ENCODE data around the gene CLTA. TPM values are rescaled to one million over a fixed set of nuclear protein-coding genes. Genes with fewer than 3 reads are reported as not detected.

Gene CLTA
- total RNA-seq, 1 experiment from 2014 or later: 195 TPM

DNA sequence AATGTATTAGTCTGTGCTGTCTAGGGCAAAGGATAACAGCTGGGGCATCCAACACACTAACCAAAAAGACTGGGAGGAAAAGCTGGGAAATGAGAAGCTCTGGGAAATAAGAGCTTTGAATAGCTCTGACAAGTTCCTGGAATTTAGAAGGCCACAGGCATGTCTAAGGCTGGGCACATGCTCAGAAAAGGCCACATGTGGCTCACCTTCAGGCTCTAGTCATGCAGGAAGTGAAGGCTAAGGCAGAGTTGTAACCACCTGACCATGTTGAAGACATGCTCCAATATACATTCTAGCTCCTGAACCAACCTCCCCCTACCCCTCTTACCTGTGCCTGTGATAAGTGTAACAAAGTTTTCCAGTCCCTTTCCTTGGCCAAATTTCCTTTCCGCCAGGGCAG, 31.7 kb downstream of the CLTA start:
- no peaks in the 10 kb centered on the region for H3K27me3 Mint-ChIP-seq (ENCODE audit: low read depth)
- Histone ChIP-seq H3K56ac (ENCODE audit: insufficient read length, low read depth, low read length) (no peak overlapping the region), H3K4me1 (ENCODE audit: insufficient read depth, low read length) (no peaks in the 10 kb centered on the region), H2BK15ac (ENCODE audit: low read depth, low read length) (no peak overlapping the region), H3K23ac (ENCODE audit: insufficient read length, low read depth, low read length) (no peak overlapping the region), H2BK120ac (ENCODE audit: low read depth, low read length, poor library complexity, severe bottlenecking) (no peak overlapping the region), H3K23me2 (ENCODE audit: insufficient read length, low read depth, low read length, poor library complexity, severe bottlenecking) (no peaks in the 10 kb centered on the region), H3K79me2 (ENCODE audit: insufficient read depth, low read length) (no peaks in the 10 kb centered on the region), H2BK12ac (ENCODE audit: insufficient read length, low read depth, low read length) (no peak overlapping the region), H3K18ac (ENCODE audit: insufficient read length, low read depth, low read length) (no peak overlapping the region), H4K91ac (ENCODE audit: insufficient read length, low read depth, low read length) (no peak overlapping the region), H3K14ac (ENCODE audit: insufficient read depth, low read length) (no peak overlapping the region), H2BK5ac (ENCODE audit: insufficient read length, low read length) (no peak overlapping the region), H3T11ph (ENCODE audit: low read length) (no peak overlapping the region), H4K20me1 (ENCODE audit: control insufficient read depth, insufficient read depth, insufficient read length) (no peaks in the 10 kb centered on the region), H4K8ac (replicated peaks; ENCODE audit: insufficient read length, low read depth, low read length) (no peak overlapping the region), H3K9me3 (ENCODE audit: control insufficient read depth, low read depth, low read length) (no peaks in the 10 kb centered on the region), H2BK20ac (ENCODE audit: low read depth, low read length, poor library complexity, severe bottlenecking) (no peak overlapping the region), H2AK5ac (ENCODE audit: insufficient read length, low read length) (no peak overlapping the region), H3K4me2 (ENCODE audit: insufficient read depth, insufficient read length, low read length) (no peak overlapping the region), H3K79me1 (ENCODE audit: insufficient read depth, low read depth, low read length, poor library complexity, severe bottlenecking) (no peaks in the 10 kb centered on the region), H3K4ac (ENCODE audit: low read depth, low read length) (no peak overlapping the region), H3K27ac (ENCODE audit: insufficient read length, low read depth, low read length) (no peak overlapping the region), H2AFZ (ENCODE audit: low read length) (no peak overlapping the region), H3K9ac (ENCODE audit: extremely low read depth, insufficient read length, low read length) (no peak overlapping the region), H3K27me3 (ENCODE audit: insufficient read depth, low read length) (no peaks in the 10 kb centered on the region), H4K5ac (ENCODE audit: insufficient read length, low read depth, low read length) (no peak overlapping the region)
- no CpG with 5 or more reads among the region's 1 CpG for WGBS (ENCODE audit: extremely low coverage, insufficient read length, low lambda C conversion rate)
- H3K9me3 Mint-ChIP-seq: no peaks in the 10 kb centered on the region; a peak in 2 of 5 replicates
- H3K4me1 Mint-ChIP-seq: peaks cover 0 to 4% of the 10 kb centered on the region in 2 experiments; a peak in 1 of 4 replicates
- H3K36me3 Mint-ChIP-seq (ENCODE audit: insufficient read depth in 1 of 3, low read depth in 3 of 3): peaks cover 31 to 77% (median 69%) of the 10 kb centered on the region in 3 experiments
- H3K27ac Mint-ChIP-seq: peak overlapping the region in 1 of 3 experiments; percentile 81; a peak in 3 of 7 replicates
- TF ChIP-seq, protein P1, sequence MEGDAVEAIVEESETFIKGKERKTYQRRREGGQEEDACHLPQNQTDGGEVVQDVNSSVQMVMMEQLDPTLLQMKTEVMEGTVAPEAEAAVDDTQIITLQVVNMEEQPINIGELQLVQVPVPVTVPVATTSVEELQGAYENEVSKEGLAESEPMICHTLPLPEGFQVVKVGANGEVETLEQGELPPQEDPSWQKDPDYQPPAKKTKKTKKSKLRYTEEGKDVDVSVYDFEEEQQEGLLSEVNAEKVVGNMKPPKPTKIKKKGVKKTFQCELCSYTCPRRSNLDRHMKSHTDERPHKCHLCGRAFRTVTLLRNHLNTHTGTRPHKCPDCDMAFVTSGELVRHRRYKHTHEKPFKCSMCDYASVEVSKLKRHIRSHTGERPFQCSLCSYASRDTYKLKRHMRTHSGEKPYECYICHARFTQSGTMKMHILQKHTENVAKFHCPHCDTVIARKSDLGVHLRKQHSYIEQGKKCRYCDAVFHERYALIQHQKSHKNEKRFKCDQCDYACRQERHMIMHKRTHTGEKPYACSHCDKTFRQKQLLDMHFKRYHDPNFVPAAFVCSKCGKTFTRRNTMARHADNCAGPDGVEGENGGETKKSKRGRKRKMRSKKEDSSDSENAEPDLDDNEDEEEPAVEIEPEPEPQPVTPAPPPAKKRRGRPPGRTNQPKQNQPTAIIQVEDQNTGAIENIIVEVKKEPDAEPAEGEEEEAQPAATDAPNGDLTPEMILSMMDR (conservative IDR thresholded peaks at IDR 0.05): no peak
- H3K4me3 Mint-ChIP-seq: no peak overlapping the region
- DNase-seq: no peak

Data from H9 (cell line).